ENCODE measurements around the gene COL6A2.

DNA sequence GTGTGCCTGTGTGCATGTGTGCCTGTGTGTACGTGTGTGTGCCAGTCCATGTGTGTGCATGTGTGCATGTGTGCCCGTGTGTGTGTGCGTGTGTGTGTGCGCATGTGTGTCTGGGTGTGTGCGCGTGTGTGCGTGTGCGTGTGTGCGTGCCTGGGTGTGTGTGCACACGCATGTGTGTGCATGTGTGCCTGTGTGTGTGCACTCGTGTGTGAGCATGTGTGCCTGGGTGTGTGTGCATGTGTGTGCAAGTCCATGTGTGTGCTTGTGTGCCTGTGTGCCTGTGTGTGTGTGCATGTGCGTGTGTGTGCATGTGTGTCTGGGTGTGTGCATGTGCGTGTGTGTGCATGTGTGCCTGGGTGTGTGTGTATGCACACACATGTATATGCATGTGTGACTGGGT lies 28.7 kb upstream of the COL6A2 start:
- TF ChIP-seq GATA3 (IDR thresholded peaks at IDR 0.05; ENCODE audit: low read depth, low read length) (no peak), GATA2 (IDR thresholded peaks at IDR 0.05; ENCODE audit: low read depth, low read length) (no peak)

Data from SH-SY5Y (cell line).